Suppressor macrophage treated with lipopolysaccharide for 1 hour (primary cell): ENCODE measurements around the gene HDAC7.
"Not testable (repeated sequence)": the region's sequence is repeated elsewhere in the genome, so short reads cannot be mapped to it uniquely, and the experiment has no call there.

Source experiments
- DNase-seq, 3 donors: peaks; one replicate each; pipeline ENCODE4 v3.0.0-alpha.2; 2020 to 2022

Gene HDAC7

GRCh38 chr12:47828008-47828975 is 8.6 kb upstream of the HDAC7 start:
- no peak for DNase-seq

- no peak for DNase-seq
Measured at GRCh38 chr12:47825173-47825639, 5.5 kb upstream of the HDAC7 start.

GRCh38 chr12:47824635-47825034 is 4.9 kb upstream of the HDAC7 start:
- DNase-seq = no peak

GRCh38 chr12:47824198-47824597 is 4.5 kb upstream of the HDAC7 start:
- no peak for DNase-seq

- DNase-seq = no peak
Measured at GRCh38 chr12:47823422-47824086, 3.9 kb upstream of the HDAC7 start.

GRCh38 chr12:47822863-47823262 is 3.2 kb upstream of the HDAC7 start:
- DNase-seq = no peak

GRCh38 chr12:47822401-47822800 is 2.7 kb upstream of the HDAC7 start:
- DNase-seq = no peak

- no peak for DNase-seq
Measured at GRCh38 chr12:47821346-47821706, 1.6 kb upstream of the HDAC7 start.

GRCh38 chr12:47820631-47821345 is 1.1 kb upstream of the HDAC7 start:
- DNase-seq = peak; percentile 81 to 86 (median 84)

GRCh38 chr12:47819138-47819895 is 386 bp downstream of the HDAC7 start:
- DNase-seq = peak; percentile 64 to 84 (median 65)

GRCh38 chr12:47818467-47819137 is 1.1 kb downstream of the HDAC7 start:
- DNase-seq = peak in 2 of 3 donors; percentile 28 to 49

- no peak for DNase-seq
Measured at GRCh38 chr12:47818007-47818376, 1.7 kb downstream of the HDAC7 start.

GRCh38 chr12:47817272-47818006 is 2.3 kb downstream of the HDAC7 start:
- peak in 2 of 3 donors; percentile 22 to 25 for DNase-seq

- DNase-seq = no peak
Measured at GRCh38 chr12:47816403-47817271, 3.1 kb downstream of the HDAC7 start.

GRCh38 chr12:47815447-47815846 is 4.3 kb downstream of the HDAC7 start:
- DNase-seq = not testable (repeated sequence)

- DNase-seq = no peak
Measured at GRCh38 chr12:47814539-47815170, 5.0 kb downstream of the HDAC7 start.

- DNase-seq = peak; percentile 77 to 87 (median 84)
Measured at GRCh38 chr12:47813511-47814196, 6.0 kb downstream of the HDAC7 start.

GRCh38 chr12:47812797-47813510 is 6.7 kb downstream of the HDAC7 start:
- DNase-seq = peak; percentile 92 to 95 (median 93)
